SU-DHL-6 (cell line): ENCODE measurements around the gene PRTN3.
"Not testable (repeated sequence)": the region's sequence is repeated elsewhere in the genome, so short reads cannot be mapped to it uniquely, and the experiment has no call there.

Experiments used
- H2AFZ ChIP-seq: fragments of 200-600 bp; sonication (generic); 2 replicates; pipeline ENCODE4 v1.6.1; 2014; ENCODE audit warnings: low read depth, mild to moderate bottlenecking, moderate library complexity, mixed read lengths, antibody characterized with exemption, low read length; ENCODE audit not compliant: severe bottlenecking
- H3F3A ChIP-seq: fragments of 200-600 bp; shearing (Covaris generic); 2 replicates; pipeline ENCODE4 v1.6.0; 2016; ENCODE audit warnings: antibody characterized with exemption, mild to moderate bottlenecking; ENCODE audit not compliant: insufficient read depth
- H3K27ac ChIP-seq: fragments of 200-600 bp; sonication (generic); 2 replicates; pipeline ENCODE4 v1.5.1; 2016; ENCODE audit warnings: low read depth, mild to moderate bottlenecking, low read length, moderate library complexity, mixed read lengths
- H3K27me3 ChIP-seq: fragments of 200-600 bp; sonication (generic), shearing (Covaris generic); 2 replicates; pipeline ENCODE4 v1.6.0; 2014; ENCODE audit warnings: mild to moderate bottlenecking, low read length
- H3K36me3 ChIP-seq: fragments of 200-600 bp; sonication (generic); 2 replicates; pipeline ENCODE4 v1.6.1; 2014; ENCODE audit warnings: mild to moderate bottlenecking, low read length, mixed read lengths
- H3K4me2 ChIP-seq: fragments of 300-600, 200-600 bp; shearing (Covaris generic), sonication (generic); 2 replicates; pipeline ENCODE4 v1.6.0; 2014; ENCODE audit warnings: low read length, low read depth, mild to moderate bottlenecking; ENCODE audit not compliant: poor library complexity, severe bottlenecking
- H3K4me3 ChIP-seq: fragments of 200-600 bp; sonication (generic); 2 replicates; pipeline ENCODE4 v1.5.1; 2014; ENCODE audit warnings: antibody characterized with exemption, low read length, mild to moderate bottlenecking, mixed read lengths; ENCODE audit not compliant: insufficient read depth, poor library complexity, severe bottlenecking
- H3K79me2 ChIP-seq: fragments of 200-600 bp; sonication (generic); 2 replicates; pipeline ENCODE4 v1.6.1; 2014; ENCODE audit warnings: mild to moderate bottlenecking, low read length, moderate library complexity; ENCODE audit not compliant: insufficient read depth
- H3K9ac ChIP-seq: fragments of 200-600 bp; sonication (generic); 2 replicates; pipeline ENCODE4 v1.7.0; 2014; ENCODE audit warnings: mild to moderate bottlenecking, low read length
- H3K9me2 ChIP-seq: fragments of 200-600 bp; sonication (generic); replicated peaks from 2 replicates; pipeline ENCODE4 v1.6.1; 2014; ENCODE audit warnings: low read length; ENCODE audit not compliant: insufficient read depth
- H3K9me3 ChIP-seq: fragments of 200-600 bp; sonication (generic); 2 replicates; pipeline ENCODE4 v1.6.1; 2014; ENCODE audit warnings: low read length, mixed read lengths; ENCODE audit not compliant: insufficient read depth
- H4K20me1 ChIP-seq: fragments of 200-600 bp; sonication (generic); 2 replicates; pipeline ENCODE4 v1.6.1; 2014; ENCODE audit warnings: low read depth, mild to moderate bottlenecking, antibody characterized with exemption, low read length, moderate library complexity, mixed read lengths
- EZH2phosphoT487 ChIP-seq: fragments of 200-600 bp; sonication (generic), shearing (Covaris generic); conservative IDR thresholded peaks from 2 replicates; pipeline ENCODE4 v1.6.1; 2018; ENCODE audit warnings: mild to moderate bottlenecking, antibody characterized with exemption, low read length, moderate library complexity, mixed read lengths
- TF ChIP-seq, protein P1 (sequence below): fragments of 200-600 bp; sonication (generic); IDR thresholded peaks from one replicate; pipeline ENCODE4 v1.5.1; 2017; ENCODE audit warnings: antibody characterized with exemption, mild to moderate bottlenecking, low read length, moderate library complexity; ENCODE audit not compliant: insufficient read depth, poor library complexity, severe bottlenecking

PRTN3 gene

GRCh38 chr19:876780-877314 lies 36.0 kb downstream of the PRTN3 start:
- Histone ChIP-seq H3K4me2 (no peak overlapping the region), H3K9me3 (no peaks in the 10 kb centered on the region), H3K4me3 (no peak overlapping the region), H3K27me3 (no peaks in the 10 kb centered on the region), H3F3A (no peaks in the 10 kb centered on the region), H2AFZ (no peak overlapping the region), H3K9ac (no peak overlapping the region), H3K9me2 (no peaks in the 10 kb centered on the region), H3K27ac (no peak overlapping the region), H4K20me1 (no peaks in the 10 kb centered on the region), H3K36me3 (no peaks in the 10 kb centered on the region), H3K79me2 (no peaks in the 10 kb centered on the region)
- TF ChIP-seq, protein P1, sequence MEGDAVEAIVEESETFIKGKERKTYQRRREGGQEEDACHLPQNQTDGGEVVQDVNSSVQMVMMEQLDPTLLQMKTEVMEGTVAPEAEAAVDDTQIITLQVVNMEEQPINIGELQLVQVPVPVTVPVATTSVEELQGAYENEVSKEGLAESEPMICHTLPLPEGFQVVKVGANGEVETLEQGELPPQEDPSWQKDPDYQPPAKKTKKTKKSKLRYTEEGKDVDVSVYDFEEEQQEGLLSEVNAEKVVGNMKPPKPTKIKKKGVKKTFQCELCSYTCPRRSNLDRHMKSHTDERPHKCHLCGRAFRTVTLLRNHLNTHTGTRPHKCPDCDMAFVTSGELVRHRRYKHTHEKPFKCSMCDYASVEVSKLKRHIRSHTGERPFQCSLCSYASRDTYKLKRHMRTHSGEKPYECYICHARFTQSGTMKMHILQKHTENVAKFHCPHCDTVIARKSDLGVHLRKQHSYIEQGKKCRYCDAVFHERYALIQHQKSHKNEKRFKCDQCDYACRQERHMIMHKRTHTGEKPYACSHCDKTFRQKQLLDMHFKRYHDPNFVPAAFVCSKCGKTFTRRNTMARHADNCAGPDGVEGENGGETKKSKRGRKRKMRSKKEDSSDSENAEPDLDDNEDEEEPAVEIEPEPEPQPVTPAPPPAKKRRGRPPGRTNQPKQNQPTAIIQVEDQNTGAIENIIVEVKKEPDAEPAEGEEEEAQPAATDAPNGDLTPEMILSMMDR: no peak
- no peak for TF ChIP-seq EZH2phosphoT487

GRCh38 chr19:877992-878660 lies 37.3 kb downstream of the PRTN3 start:
- not testable (repeated sequence) for H4K20me1 ChIP-seq, H3K9ac ChIP-seq, H3K9me3 ChIP-seq, H3K4me2 ChIP-seq, H3K4me3 ChIP-seq, H3K27me3 ChIP-seq, H3K36me3 ChIP-seq, H2AFZ ChIP-seq, H3K79me2 ChIP-seq, H3K9me2 ChIP-seq, H3K27ac ChIP-seq, H3F3A ChIP-seq

- H3K27me3 ChIP-seq, H2AFZ ChIP-seq, H3F3A ChIP-seq, H3K36me3 ChIP-seq, H4K20me1 ChIP-seq, H3K9me3 ChIP-seq, H3K4me2 ChIP-seq, H3K9ac ChIP-seq, H3K79me2 ChIP-seq, H3K4me3 ChIP-seq, H3K27ac ChIP-seq, H3K9me2 ChIP-seq: not testable (repeated sequence)
Observed at GRCh38 chr19:878751-879561, 38.2 kb downstream of the PRTN3 start.

- no peaks in the 10 kb centered on the region for H3K36me3 ChIP-seq
- H3K27ac ChIP-seq: no peak overlapping the region
- H3K79me2 ChIP-seq: no peaks in the 10 kb centered on the region
- TF ChIP-seq, protein P1: no peak
- TF ChIP-seq EZH2phosphoT487: no peak
- H3K9ac ChIP-seq: no peak overlapping the region
- no peak overlapping the region for H2AFZ ChIP-seq
- no peaks in the 10 kb centered on the region for H3K9me3 ChIP-seq
- H3K9me2 ChIP-seq: no peaks in the 10 kb centered on the region
- H3K27me3 ChIP-seq: no peaks in the 10 kb centered on the region
- no peak overlapping the region for H3K4me3 ChIP-seq
- H3K4me2 ChIP-seq: no peak overlapping the region
- H4K20me1 ChIP-seq: no peaks in the 10 kb centered on the region
- H3F3A ChIP-seq: no peaks in the 10 kb centered on the region
Observed at GRCh38 chr19:879711-880438, 39.1 kb downstream of the PRTN3 start.
